PC-3 (cell line): ENCODE results near the gene KLRG1. TPM values are rescaled to one million over a fixed set of nuclear protein-coding genes. Genes with fewer than 3 reads are reported as not detected.

ENCODE experiments used
- ATAC-seq: fragments of 200-7000 bp; cut with Tn5 transposase; 2 replicates; pipeline ENCODE4 v1.9.1; 2020; ENCODE audit warnings: mild to moderate bottlenecking, moderate library complexity
- Bru-seq: library from RNA; stranded (reverse); fragments of 400-500 nt; gene quantifications from one replicate; lab custom pipeline; 2021; lab: Mats Ljungman, UMichigan
- BruChase-seq, 2 experiments: library from RNA; stranded (reverse); fragments of 400-500 nt; gene quantifications; one replicate each; lab custom pipeline; 2021; lab: Mats Ljungman, UMichigan
- BruUV-seq: library from RNA; stranded (reverse); fragments of 400-500 nt; replicated peaks from 2 replicates; lab custom pipeline; 2021; lab: Mats Ljungman, UMichigan
- CTCF ChIA-PET: fragments of 300-600 bp; sonication (Branson Sonifier 250); formaldehyde crosslinking; loops from one replicate; lab custom pipeline; 2022; ENCODE audit warnings: antibody characterized with exemption; lab: Charles Lee
- POLR2A ChIA-PET: fragments of 300-600 bp; sonication (Branson Sonifier 250); formaldehyde crosslinking; loops from one replicate; lab custom pipeline; 2022; ENCODE audit warnings: antibody characterized with exemption; ENCODE audit not compliant: unreplicated experiment; lab: Charles Lee
- DNase-seq: peaks from one replicate; pipeline ENCODE4 v3.0.0-alpha.2; 2015
- H2AFZ ChIP-seq: fragments of 300-600 bp; sonication (generic); 2 replicates; pipeline ENCODE4 v1.6.0; 2016; ENCODE audit warnings: antibody characterized with exemption, low read length
- H3F3A ChIP-seq: fragments of 300-600 bp; sonication (generic); one replicate; pipeline ENCODE4 v1.6.0; 2017; ENCODE audit warnings: antibody characterized with exemption, low read length, control low read depth, mild to moderate bottlenecking; ENCODE audit not compliant: unreplicated experiment
- H3K27ac ChIP-seq: fragments of 300-600 bp; sonication (generic); 2 replicates; pipeline ENCODE4 v1.5.1; 2016; ENCODE audit warnings: mild to moderate bottlenecking, low read length
- H3K27me3 ChIP-seq: fragments of 300-600 bp; sonication (generic); 2 replicates; pipeline ENCODE4 v1.6.1; 2016; ENCODE audit warnings: low read length, mixed read lengths
- H3K36me3 ChIP-seq: fragments of 300-600 bp; sonication (generic); 2 replicates; pipeline ENCODE4 v1.6.1; 2016; ENCODE audit warnings: low read depth, mixed run types, low read length, mixed read lengths
- H3K4me1 ChIP-seq: fragments of 300-600 bp; sonication (generic); 2 replicates; pipeline ENCODE4 v1.5.1; 2016; ENCODE audit warnings: low read length; ENCODE audit not compliant: insufficient read depth
- H3K4me2 ChIP-seq: fragments of 300-600 bp; sonication (generic); 2 replicates; pipeline ENCODE4 v1.6.0; 2016; ENCODE audit warnings: low read length
- H3K4me3 ChIP-seq: fragments of 300-600 bp; sonication (generic); 2 replicates; pipeline ENCODE4 v1.5.1; 2016; ENCODE audit warnings: mild to moderate bottlenecking, low read length, mixed read lengths
- H3K79me2 ChIP-seq: fragments of 300-600 bp; sonication (generic); 2 replicates; pipeline ENCODE4 v1.6.1; 2017; ENCODE audit warnings: low read length, mixed read lengths
- H3K9ac ChIP-seq: fragments of 300-600 bp; sonication (generic); 2 replicates; pipeline ENCODE4 v1.6.0; 2016; ENCODE audit warnings: mild to moderate bottlenecking, low read length
- H3K9me2 ChIP-seq: fragments of 300-600 bp; sonication (generic); replicated peaks from 2 replicates; pipeline ENCODE4 v1.6.1; 2016; ENCODE audit warnings: mixed run types, low read length, mixed read lengths
- H3K9me3 ChIP-seq: fragments of 300-600 bp; sonication (generic); 2 replicates; pipeline ENCODE4 v1.6.1; 2016; ENCODE audit warnings: low read length, mixed read lengths
- H4K20me1 ChIP-seq: fragments of 300-600 bp; sonication (generic); 2 replicates; pipeline ENCODE4 v1.6.1; 2016; ENCODE audit warnings: low read length, mixed read lengths
- CTCF ChIP-seq: fragments of 300-600 bp; sonication (generic); conservative IDR thresholded peaks from 2 replicates; pipeline ENCODE4 v1.5.1; 2017; ENCODE audit warnings: antibody characterized with exemption, low read depth, mild to moderate bottlenecking, low read length
- EZH2 ChIP-seq: fragments of 300-600 bp; sonication (generic); IDR thresholded peaks from one replicate; pipeline ENCODE4 v1.6.1; 2017; ENCODE audit warnings: antibody characterized with exemption, mild to moderate bottlenecking, low read length; ENCODE audit not compliant: unreplicated experiment
- EZH2phosphoT487 ChIP-seq: fragments of 300-600 bp; sonication (generic); IDR thresholded peaks from 2 replicates; pipeline ENCODE4 v1.6.1; 2018; ENCODE audit warnings: mild to moderate bottlenecking, antibody characterized with exemption, low read length, borderline replicate concordance
- intact Hi-C: fragments of 100-400 bp; cut with micrococcal nuclease; formaldehyde crosslinking; loops from 2 replicates; pipeline ENCODE4 v1.9.0; 2023
- long read RNA-seq: library from polyadenylated mRNA; unstranded; transcript quantifications from one replicate; pipeline ENCODE4 v2.0.0, GENCODE V29; 2021; ENCODE audit not compliant: unreplicated experiment
- total RNA-seq: library from RNA; depleted of rRNA; stranded (reverse); fragments of >200 nt; gene quantifications from 2 replicates; pipeline ENCODE4 v1.2.3, GENCODE V29; 2014; rRNA removed

The KLRG1 gene
- total RNA-seq (0.15 TPM in 1 of 2 replicates, not detected in the other), Bru-seq, nascent RNA (percentile 32 among the genes with signal in this experiment), BruChase-seq, experiment 1, labeled RNA remaining after a 6-hour chase (percentile 36 among the genes with signal in this experiment), BruChase-seq, experiment 2, labeled RNA remaining after a 2-hour chase (percentile 36 among the genes with signal in this experiment)
- long read RNA-seq, partial matches to known transcripts = 0 of 1 reads
- long read RNA-seq, other reads (novel, unspliced or antisense) = 0 of 1 reads

DNA sequence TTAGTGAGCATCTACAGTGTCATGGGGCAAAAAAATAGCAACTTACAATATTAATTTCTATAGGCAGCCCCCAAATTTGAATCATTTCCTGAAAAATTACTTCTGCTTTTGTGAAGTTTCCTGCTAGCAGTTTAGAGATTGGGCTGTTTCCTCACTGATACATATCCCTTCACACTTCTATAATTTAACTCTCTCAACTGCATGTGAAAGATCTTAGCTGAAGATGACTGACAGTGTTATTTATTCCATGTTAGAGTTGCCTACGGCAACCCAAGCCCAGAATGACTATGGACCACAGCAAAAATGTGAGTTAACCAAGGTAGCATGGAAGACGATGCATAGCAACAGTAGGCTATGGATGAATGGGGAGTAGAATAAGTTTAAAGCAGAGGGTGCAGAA, at the start of gene KLRG1:
Gene KLRG1 (plus strand): TSS at position 134 of the 400 bp plus-strand sequence. CDS start 90 bp downstream, at position 224.
- intact Hi-C loops = no loop called here
- Histone ChIP-seq H3K79me2 (no peaks in the 10 kb centered on the region), H3K27ac (no peak within 1 kb of the TSS), H3K4me3 (no peak within 1 kb of the TSS), H3F3A (no peaks in the 10 kb centered on the region), H3K9me3 (no peaks in the 10 kb centered on the region), H3K36me3 (no peaks in the 10 kb centered on the region), H3K4me2 (no peak within 1 kb of the TSS), H3K4me1 (no peaks in the 10 kb centered on the region), H2AFZ (no peak within 1 kb of the TSS), H3K9me2 (no peaks in the 10 kb centered on the region), H4K20me1 (no peaks in the 10 kb centered on the region), H3K27me3 (peaks cover 7% of the 10 kb centered on the region; the same call in 1 of the 2 replicates), H3K9ac (no peak within 1 kb of the TSS)
- no peak for DNase-seq
- POLR2A ChIA-PET = no interaction called here
- ATAC-seq = no peak
- CTCF ChIA-PET = no interaction called here
- TF ChIP-seq CTCF (no peak), EZH2phosphoT487 (no peak), EZH2 (no peak)
- BruUV-seq = no TSS peak

DNA sequence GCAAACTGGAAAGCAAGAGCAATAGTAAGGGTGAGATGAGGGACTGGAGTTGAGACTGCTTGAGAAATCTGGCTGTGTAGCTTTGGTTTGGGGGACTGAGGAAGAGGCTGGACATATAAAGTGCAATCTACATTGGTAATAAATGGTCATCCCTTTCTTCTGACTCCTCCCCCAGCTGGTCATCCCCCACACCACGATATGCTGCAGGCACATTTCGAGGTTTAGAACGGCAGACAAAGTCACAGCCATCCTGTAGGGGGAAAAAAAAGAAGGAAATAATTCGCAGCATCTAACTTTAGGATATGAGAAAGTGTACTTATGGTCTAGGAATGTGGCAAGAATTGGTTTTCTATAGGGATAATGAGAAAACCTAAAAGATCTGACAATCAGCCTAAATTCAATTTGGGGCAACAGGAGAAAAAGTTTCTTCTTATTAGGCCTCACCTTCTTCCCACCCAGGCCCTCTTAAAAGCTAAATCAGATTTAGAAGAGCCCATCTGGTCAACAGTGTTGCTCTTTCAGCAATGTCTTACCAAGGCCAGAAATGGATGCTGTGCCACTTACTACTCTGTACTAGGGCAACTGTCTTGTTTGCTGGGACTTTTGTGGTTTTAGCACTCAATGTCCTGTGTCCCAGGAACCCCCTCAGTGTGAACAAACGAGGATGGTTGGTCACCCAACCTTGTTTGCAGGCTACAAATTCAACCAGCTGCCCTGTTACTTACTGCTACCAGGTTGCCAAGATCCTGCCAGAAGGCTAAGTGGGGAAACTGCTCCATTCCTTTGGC, 47.5 kb upstream of the KLRG1 start:
- ATAC-seq = no peak
- DNase-seq = no peak
- Histone ChIP-seq H3K9me3 (no peaks in the 10 kb centered on the region), H3K4me1 (no peaks in the 10 kb centered on the region), H3K9ac (no peak overlapping the region), H3K9me2 (no peaks in the 10 kb centered on the region), H3K79me2 (peaks cover 9% of the 10 kb centered on the region), H3K27ac (no peak overlapping the region), H3K4me3 (no peak overlapping the region), H3K4me2 (no peak overlapping the region), H2AFZ (no peak overlapping the region), H3K27me3 (no peaks in the 10 kb centered on the region), H4K20me1 (no peaks in the 10 kb centered on the region), H3F3A (no peaks in the 10 kb centered on the region), H3K36me3 (peaks cover 23% of the 10 kb centered on the region)
- no peak for TF ChIP-seq EZH2
- no peak for TF ChIP-seq EZH2phosphoT487
- no peak for TF ChIP-seq CTCF
- intact Hi-C loops = no loop called here
- ChIA-PET CTCF (no interaction called here), POLR2A (no interaction called here)
- BruUV-seq = no TSS peak
